WI38 (cell line): Measurements from ENCODE around the gene FAM200C.

ENCODE experiments used
- H3K4me3 ChIP-seq: 2 replicates; pipeline ENCODE4 v1.5.1; 2011; ENCODE audit warnings: low read depth, mild to moderate bottlenecking, control low read depth, low read length
- CTCF ChIP-seq: IDR thresholded peaks from 2 replicates; pipeline ENCODE4 v1.5.1; 2012; ENCODE audit warnings: low read depth, mild to moderate bottlenecking, control low read depth, low read length

The FAM200C gene

DNA sequence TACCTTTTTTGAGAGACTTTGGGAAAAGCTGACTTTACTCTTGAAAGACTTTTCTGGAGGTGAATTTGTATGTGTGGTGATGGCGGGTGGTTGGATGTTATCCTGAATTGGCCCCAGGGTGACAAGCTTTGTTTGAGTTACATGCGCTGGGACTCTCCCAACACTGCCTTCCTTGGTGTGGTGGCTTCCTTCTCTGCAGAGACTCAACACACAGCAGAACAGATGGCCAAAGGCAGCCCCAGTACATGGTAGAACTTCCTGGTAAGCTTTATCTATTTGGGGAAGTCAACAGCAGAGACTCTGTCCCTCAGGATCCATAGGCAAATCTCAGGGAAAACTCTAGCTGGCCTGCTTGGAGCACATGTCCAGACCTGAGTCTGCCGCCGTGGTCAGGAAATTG is 47.5 kb downstream of the FAM200C start:
- no peak for TF ChIP-seq CTCF
- no peak overlapping the region for H3K4me3 ChIP-seq

GRCh38 chr5:160349935-160350303 is 49.9 kb downstream of the FAM200C start:
- no peak overlapping the region for H3K4me3 ChIP-seq
- TF ChIP-seq CTCF = no peak

- TF ChIP-seq CTCF = no peak
- H3K4me3 ChIP-seq = no peak overlapping the region
Measured at GRCh38 chr5:160349249-160349934, 50.5 kb downstream of the FAM200C start.

- H3K4me3 ChIP-seq = no peak overlapping the region
- no peak for TF ChIP-seq CTCF
Measured at GRCh38 chr5:160348080-160348479, 51.8 kb downstream of the FAM200C start.

GRCh38 chr5:160347448-160347847 is 52.4 kb downstream of the FAM200C start:
- no peak overlapping the region for H3K4me3 ChIP-seq
- no peak for TF ChIP-seq CTCF
